GM23338 (cell line): Measurements from ENCODE around the gene FAM131A.

ENCODE experiments used
- CREB1 ChIP-seq: fragments of 250-450 bp; sonication (Bioruptor Pico); IDR thresholded peaks from 2 replicates; pipeline ENCODE4 v1.5.0; 2020; ENCODE audit warnings: low read depth, mild to moderate bottlenecking, moderate library complexity
- CTCF ChIP-seq, 2 experiments: fragments of 200-600 bp in 1 of 2; sonication (generic) in 1 of 2; conservative IDR thresholded peaks; 2 replicates each; pipeline versions ENCODE4 v1.5.1 to v1.6.1; 2016 to 2017; ENCODE audit warnings: antibody characterized with exemption in 2 of 2, low read depth in 2 of 2, mild to moderate bottlenecking in 2 of 2, moderate library complexity in 1 of 2
- ETS1 ChIP-seq: IDR thresholded peaks from 2 replicates; pipeline ENCODE4 v1.6.1; 2016; ENCODE audit warnings: antibody characterized with exemption
- EZH2 ChIP-seq: fragments of 200-600 bp; sonication (generic); IDR thresholded peaks from one replicate; pipeline ENCODE4 v1.8.0; 2017; ENCODE audit warnings: antibody characterized with exemption, mild to moderate bottlenecking, low read depth; ENCODE audit not compliant: unreplicated experiment
- EZH2phosphoT487 ChIP-seq: fragments of 200-600 bp; sonication (generic); IDR thresholded peaks from one replicate; pipeline ENCODE4 v1.8.1; 2018; ENCODE audit warnings: antibody characterized with exemption; ENCODE audit not compliant: unreplicated experiment
- JUNB ChIP-seq: IDR thresholded peaks from one replicate; pipeline ENCODE4 v1.6.1; 2016; ENCODE audit warnings: antibody characterized with exemption; ENCODE audit not compliant: unreplicated experiment
- NANOG ChIP-seq: IDR thresholded peaks from 2 replicates; pipeline ENCODE4 v1.6.1; 2016; ENCODE audit warnings: antibody characterized with exemption, borderline replicate concordance
- POLR2AphosphoS5 ChIP-seq: IDR thresholded peaks from 2 replicates; pipeline ENCODE4 v1.6.1; 2016; ENCODE audit warnings: antibody characterized with exemption, low read depth
- REST ChIP-seq: IDR thresholded peaks from one replicate; pipeline ENCODE4 v1.6.1; 2018; ENCODE audit warnings: antibody characterized with exemption; ENCODE audit not compliant: unreplicated experiment
- STAT1 ChIP-seq: IDR thresholded peaks from one replicate; pipeline ENCODE4 v1.6.1; 2016; ENCODE audit warnings: antibody characterized with exemption; ENCODE audit not compliant: unreplicated experiment
- ZNF114 ChIP-seq: fragments of 250-450 bp; sonication (Bioruptor Pico); IDR thresholded peaks from 2 replicates; pipeline ENCODE4 v1.5.0; 2020; ENCODE audit warnings: mild to moderate bottlenecking, moderate library complexity
- ZNF331 ChIP-seq: fragments of 250-450 bp; sonication (Bioruptor Pico); IDR thresholded peaks from 2 replicates; pipeline ENCODE4 v1.5.0; 2020; ENCODE audit warnings: low read depth, mild to moderate bottlenecking, moderate library complexity
- ZNF462 ChIP-seq: fragments of 250-450 bp; sonication (Bioruptor Pico); IDR thresholded peaks from 2 replicates; pipeline ENCODE4 v1.5.0; 2020; ENCODE audit warnings: mild to moderate bottlenecking, moderate library complexity

- peak; percentile 84 to 98 for TF ChIP-seq CTCF (conservative IDR thresholded peaks at IDR 0.05; ENCODE audit: low read depth in 2 of 2)
- 0 out of 2 replicates have a peak, but pooled peaks have one; percentile 29 for TF ChIP-seq POLR2AphosphoS5
- TF ChIP-seq CREB1: no peak
- TF ChIP-seq EZH2: no peak
- no peak for TF ChIP-seq EZH2phosphoT487
- TF ChIP-seq JUNB: no peak
- no peak for TF ChIP-seq ETS1
- no peak for TF ChIP-seq REST
- TF ChIP-seq ZNF331 (CRISPR knock-in tag): no peak
- TF ChIP-seq ZNF114: no peak
- TF ChIP-seq NANOG: no peak; the same call in 1 of the 2 replicates
- TF ChIP-seq ZNF462 (CRISPR knock-in tag): no peak
- no peak for TF ChIP-seq STAT1
Measured at GRCh38 chr3:184371570-184372018, 34.2 kb downstream of the FAM131A start.
